ENCODE results near the gene HOXD3. TPM values are rescaled to one million over a fixed set of nuclear protein-coding genes. Genes with fewer than 3 reads are reported as not detected.

Gene HOXD3
- total RNA-seq, 1 experiment from 2014 or later, result not detected

GRCh38 chr2:176115883-176116813 lies 41.0 kb upstream of the HOXD3 start, which contains the start of gene HOXD10 (continued):
- TF ChIP-seq USF2 (CRISPR knock-in tag; IDR thresholded peaks at IDR 0.05) (peak; percentile 95), TP53 (CRISPR knock-in tag; IDR thresholded peaks at IDR 0.05) (no peak)

GRCh38 chr2:176117162-176117822 lies 39.8 kb upstream of the HOXD3 start:
- peaks cover 4% of the 10 kb centered on the region for H3K9me3 Mint-ChIP-seq
- no peak overlapping the region for H3K27ac Mint-ChIP-seq
- 0 out of 2 replicates have a peak, but pooled peaks cover 7% of the 10 kb centered on the region for H3K36me3 Mint-ChIP-seq
- H3K27me3 Mint-ChIP-seq (ENCODE audit: low read depth), result peaks cover 100% of the 10 kb centered on the region
- ChIA-PET CTCF (interaction anchor here (0.9 kb wide), 1 partner anchor 70 kb away, joined by 3 read pairs; no protein-coding TSS in a partner anchor), POLR2A (no interaction called here)
- H3K4me1 Mint-ChIP-seq, result peaks cover 19% of the 10 kb centered on the region
- no peak for ATAC-seq
- DNase-seq (ENCODE audit: low spot score), result no peak
- H3K4me3 Mint-ChIP-seq, result no peak overlapping the region
- no peak for TF ChIP-seq ERG (CRISPR knock-in tag; IDR thresholded peaks at IDR 0.05)
- no peak for TF ChIP-seq ZNF671 (CRISPR knock-in tag; IDR thresholded peaks at IDR 0.05)
- TF ChIP-seq FOXK1 (CRISPR knock-in tag; IDR thresholded peaks at IDR 0.05), result no peak
- no peak for TF ChIP-seq ZNF138 (CRISPR knock-in tag; conservative IDR thresholded peaks at IDR 0.05)
- no peak for TF ChIP-seq ZNF263 (CRISPR knock-in tag; IDR thresholded peaks at IDR 0.05; ENCODE audit: low read depth)

GRCh38 chr2:176117823-176118371 lies 39.2 kb upstream of the HOXD3 start:
- no peak overlapping the region for H3K27ac Mint-ChIP-seq
- H3K9me3 Mint-ChIP-seq, result peaks cover 4% of the 10 kb centered on the region
- 0 out of 2 replicates have a peak, but pooled peaks cover 6% of the 10 kb centered on the region for H3K36me3 Mint-ChIP-seq
- H3K4me1 Mint-ChIP-seq, result peaks cover 15% of the 10 kb centered on the region
- no peak overlapping the region for H3K4me3 Mint-ChIP-seq
- CTCF ChIA-PET, result no interaction called here
- H3K27me3 Mint-ChIP-seq (ENCODE audit: low read depth), result peaks cover 100% of the 10 kb centered on the region
- POLR2A ChIA-PET, result no interaction called here
- ATAC-seq (no peak), DNase-seq (ENCODE audit: low spot score) (no peak)
- no peak for TF ChIP-seq ZNF317 (CRISPR knock-in tag; IDR thresholded peaks at IDR 0.05; ENCODE audit: borderline replicate concordance, low read depth)
- no peak for TF ChIP-seq TP53 (CRISPR knock-in tag; IDR thresholded peaks at IDR 0.05)
- TF ChIP-seq ZNF532 (CRISPR knock-in tag; IDR thresholded peaks at IDR 0.05; ENCODE audit: borderline replicate concordance), result no peak
- TF ChIP-seq CDX4 (CRISPR knock-in tag; IDR thresholded peaks at IDR 0.05; ENCODE audit: borderline replicate concordance), result no peak
- no peak for TF ChIP-seq EMX1 (CRISPR knock-in tag; IDR thresholded peaks at IDR 0.05)
- no peak for TF ChIP-seq ARID4B (CRISPR knock-in tag; IDR thresholded peaks at IDR 0.05; ENCODE audit: borderline replicate concordance)
- TF ChIP-seq ZNF396 (CRISPR knock-in tag; IDR thresholded peaks at IDR 0.05; ENCODE audit: borderline replicate concordance), result no peak
- no peak for TF ChIP-seq SP1 (CRISPR knock-in tag; conservative IDR thresholded peaks at IDR 0.05)

Measured in WTC11 (cell line).